Activated naive CD8-positive, alpha-beta T cell treated with anti-CD3 and anti-CD28 coated beads, Interleukin-2, amount 10 ng/mL, durations not matched to agents 7 days and 5 days (primary cell): ENCODE data around the gene SNRPB2. TPM values are rescaled to one million over a fixed set of nuclear protein-coding genes. Genes with fewer than 3 reads are reported as not detected.

Experiments used
- ATAC-seq: fragments of 150-1000 bp; cut with Tn5 transposase; one replicate; pipeline ENCODE4 v1.10.0; 2021; ENCODE audit warnings: low read depth, moderate library complexity
- POLR2A ChIA-PET: fragments of 350-600 bp; sonication (Branson Sonifier 250); formaldehyde crosslinking; loops from one replicate; lab custom pipeline; 2021; ENCODE audit warnings: antibody characterized with exemption; lab: Charles Lee
- DNase-seq: peaks from one replicate; pipeline ENCODE4 v3.0.0; 2021
- H3K27ac Mint-ChIP-seq: one replicate; pipeline ENCODE4 v1.8.0; 2022; ENCODE audit warnings: mild to moderate bottlenecking, mixed read lengths
- H3K27me3 Mint-ChIP-seq: one replicate; pipeline ENCODE4 v1.8.0; 2022; ENCODE audit warnings: mild to moderate bottlenecking, moderate library complexity, mixed read lengths
- H3K36me3 Mint-ChIP-seq: one replicate; pipeline ENCODE4 v1.8.0; 2021; ENCODE audit warnings: mild to moderate bottlenecking, mixed read lengths
- H3K4me1 Mint-ChIP-seq: one replicate; pipeline ENCODE4 v1.8.0; 2021; ENCODE audit warnings: mixed read lengths
- H3K4me3 Mint-ChIP-seq: one replicate; pipeline ENCODE4 v1.8.0; 2022; ENCODE audit warnings: mild to moderate bottlenecking, moderate library complexity, mixed read lengths
- H3K9me3 Mint-ChIP-seq: one replicate; pipeline ENCODE4 v1.8.0; 2021; ENCODE audit warnings: mixed read lengths
- total RNA-seq, 2 experiments: library from RNA; stranded (reverse); gene quantifications; one replicate each; pipeline ENCODE4 v1.2.3, GENCODE V29; 2021

Gene SNRPB2
- total RNA-seq, 2 experiments from 2014 or later = 67.3 to 73.0 TPM

- ATAC-seq = no peak
- H3K27ac Mint-ChIP-seq = no peak overlapping the region
- peaks cover 1% of the 10 kb centered on the region for H3K9me3 Mint-ChIP-seq
- no peak overlapping the region for H3K4me3 Mint-ChIP-seq
- H3K27me3 Mint-ChIP-seq = peaks cover 8% of the 10 kb centered on the region
- no peaks in the 10 kb centered on the region for H3K4me1 Mint-ChIP-seq
- POLR2A ChIA-PET = no interaction called here
- H3K36me3 Mint-ChIP-seq = no peaks in the 10 kb centered on the region
- no peak for DNase-seq
Measured at GRCh38 chr20:16778159-16778558, 48.3 kb downstream of the SNRPB2 start.

GRCh38 chr20:16781496-16781895, 51.7 kb downstream of the SNRPB2 start:
- ATAC-seq (no peak), DNase-seq (no peak)
- Mint-ChIP-seq H3K4me3 (no peak overlapping the region), H3K36me3 (no peaks in the 10 kb centered on the region), H3K27ac (no peak overlapping the region), H3K4me1 (no peaks in the 10 kb centered on the region), H3K9me3 (peaks cover 1% of the 10 kb centered on the region), H3K27me3 (peaks cover 5% of the 10 kb centered on the region)
- POLR2A ChIA-PET = no interaction called here

GRCh38 chr20:16785226-16785625, 55.4 kb downstream of the SNRPB2 start:
- Mint-ChIP-seq H3K4me1 (no peaks in the 10 kb centered on the region), H3K36me3 (no peaks in the 10 kb centered on the region), H3K27ac (no peak overlapping the region), H3K9me3 (peaks cover 1% of the 10 kb centered on the region), H3K27me3 (peaks cover 4% of the 10 kb centered on the region), H3K4me3 (no peak overlapping the region)
- ATAC-seq (no peak), DNase-seq (no peak)
- POLR2A ChIA-PET = no interaction called here

Other genes starting within 250 kb of the SNRPB2 start
- gene KIF16B, start 156.6 kb upstream of the SNRPB2 start, total RNA-seq = 1 to 10 TPM; 5.5 to 5.8 TPM
- not detected for gene OTOR, start 18.3 kb downstream of the SNRPB2 start, total RNA-seq